ENCODE data around the gene FBLN1. TPM values are rescaled to one million over a fixed set of nuclear protein-coding genes. Genes with fewer than 3 reads are reported as not detected.

FBLN1 gene
- total and polyA plus RNA-seq, 2 donors (not counting 1 experiment from before 2014, with no cell fraction given) = not detected

- ChIA-PET CTCF (interaction anchor here (1.1 kb wide), 1 partner anchor 81 kb away, joined by 3 read pairs; no protein-coding TSS in a partner anchor), POLR2A (no interaction called here)
- peaks cover 27% of the 10 kb centered on the region for H3K27me3 Mint-ChIP-seq
- Histone ChIP-seq H3K79me2 (ENCODE audit: control insufficient read depth, insufficient read depth, low read length) (no peaks in the 10 kb centered on the region), H4K20me1 (ENCODE audit: control insufficient read depth, insufficient read depth, low read length, poor library complexity, severe bottlenecking) (no peaks in the 10 kb centered on the region), H3K9me3 (ENCODE audit: control extremely low read depth in 1 of 3, control insufficient read depth in 2 of 3, insufficient read depth in 1 of 3, low read length in 2 of 3) (peaks cover 0 to 25% (median 5%) of the 10 kb centered on the region in 3 donors), H3K9ac (ENCODE audit: low read length) (no peak overlapping the region), H3K4me3 (ENCODE audit: control extremely low read depth in 1 of 5, extremely low read depth in 1 of 5, insufficient read depth in 1 of 5, low read depth in 2 of 5, low read length in 4 of 5) (no peak overlapping the region), H3K36me3 (replicated peaks in 1 of 2; ENCODE audit: control extremely low read depth in 1 of 2, control insufficient read depth in 1 of 2, extremely low read depth in 1 of 2, insufficient read depth in 2 of 2, low read length in 1 of 2) (no peaks in the 10 kb centered on the region), H3K27ac (ENCODE audit: low read length in 2 of 2) (no peak overlapping the region), H3K27me3 (replicated peaks in 1 of 4; ENCODE audit: control extremely low read depth in 1 of 4, control insufficient read depth in 3 of 4, insufficient read depth in 4 of 4, low read length in 3 of 4) (peaks cover 0 to 16% (median 0%) of the 10 kb centered on the region in 4 experiments), H2AFZ (ENCODE audit: insufficient read depth, low read depth, low read length, poor library complexity, severe bottlenecking) (no peak overlapping the region), H3K4me1 (ENCODE audit: control insufficient read depth in 2 of 2, insufficient read depth in 2 of 2, low read length in 2 of 2) (no peaks in the 10 kb centered on the region), H3K4me2 (replicated peaks; ENCODE audit: low read depth, low read length, poor library complexity, severe bottlenecking) (no peak overlapping the region)
- 88% methylated on average over 19 of the region's 20 CpGs for WGBS (ENCODE audit: insufficient coverage)
- intact Hi-C loops (cut with micrococcal nuclease) = no loop called here
- H3K4me1 Mint-ChIP-seq = no peaks in the 10 kb centered on the region
- TF ChIP-seq CTCF (IDR thresholded peaks at IDR 0.05) (no peak), EZH2 (IDR thresholded peaks at IDR 0.05; ENCODE audit: borderline replicate concordance, insufficient read depth, low read depth, low read length, poor library complexity, severe bottlenecking) (no peak)
- ATAC-seq (ENCODE audit: low read depth) (no peak), DNase-seq (no peak)
- no peak overlapping the region for H3K27ac Mint-ChIP-seq
- no peak overlapping the region for H3K4me3 Mint-ChIP-seq
- H3K9me3 Mint-ChIP-seq (ENCODE audit: insufficient read depth) = peaks cover 10% of the 10 kb centered on the region
Measured at GRCh38 chr22:45563362-45564040, 60.8 kb downstream of the FBLN1 start.

- Histone ChIP-seq H3K27me3 (replicated peaks in 1 of 4; ENCODE audit: control extremely low read depth in 1 of 4, control insufficient read depth in 3 of 4, insufficient read depth in 4 of 4, low read length in 3 of 4) (peaks cover 0 to 16% (median 0%) of the 10 kb centered on the region in 4 experiments), H3K27ac (ENCODE audit: low read length in 2 of 2) (no peak overlapping the region), H3K4me3 (ENCODE audit: control extremely low read depth in 1 of 5, extremely low read depth in 1 of 5, insufficient read depth in 1 of 5, low read depth in 2 of 5, low read length in 4 of 5) (no peak overlapping the region), H3K36me3 (replicated peaks in 1 of 2; ENCODE audit: control extremely low read depth in 1 of 2, control insufficient read depth in 1 of 2, extremely low read depth in 1 of 2, insufficient read depth in 2 of 2, low read length in 1 of 2) (no peaks in the 10 kb centered on the region), H3K4me2 (replicated peaks; ENCODE audit: low read depth, low read length, poor library complexity, severe bottlenecking) (no peak overlapping the region), H3K4me1 (ENCODE audit: control insufficient read depth in 2 of 2, insufficient read depth in 2 of 2, low read length in 2 of 2) (no peaks in the 10 kb centered on the region), H2AFZ (ENCODE audit: insufficient read depth, low read depth, low read length, poor library complexity, severe bottlenecking) (no peak overlapping the region), H3K79me2 (ENCODE audit: control insufficient read depth, insufficient read depth, low read length) (no peaks in the 10 kb centered on the region), H3K9me3 (ENCODE audit: control extremely low read depth in 1 of 3, control insufficient read depth in 2 of 3, insufficient read depth in 1 of 3, low read length in 2 of 3) (peaks cover under 1 to 24% (median 5%) of the 10 kb centered on the region in 3 donors), H4K20me1 (ENCODE audit: control insufficient read depth, insufficient read depth, low read length, poor library complexity, severe bottlenecking) (no peaks in the 10 kb centered on the region), H3K9ac (ENCODE audit: low read length) (no peak overlapping the region)
- WGBS (ENCODE audit: insufficient coverage) = 89% methylated on average over 13 of the region's 13 CpGs
- ChIA-PET CTCF (no interaction called here), POLR2A (no interaction called here)
- intact Hi-C loops (cut with micrococcal nuclease) = no loop called here
- DNase-seq (no peak), ATAC-seq (ENCODE audit: low read depth) (no peak)
- Mint-ChIP-seq H3K4me1 (no peaks in the 10 kb centered on the region), H3K9me3 (ENCODE audit: insufficient read depth) (peaks cover 10% of the 10 kb centered on the region), H3K27ac (no peak overlapping the region), H3K4me3 (no peak overlapping the region), H3K27me3 (peaks cover 30% of the 10 kb centered on the region)
- TF ChIP-seq CTCF (IDR thresholded peaks at IDR 0.05) (no peak), EZH2 (IDR thresholded peaks at IDR 0.05; ENCODE audit: borderline replicate concordance, insufficient read depth, low read depth, low read length, poor library complexity, severe bottlenecking) (no peak)
Measured at GRCh38 chr22:45564349-45565030, 61.8 kb downstream of the FBLN1 start.

Data from B cell (primary cell).